Breast epithelium (tissue), 3 donors: ENCODE data around the gene CEP43.

Experiments used
- POLR2AphosphoS5 ChIP-seq, 3 donors: sonication (generic); formaldehyde crosslinking; IDR thresholded peaks; one replicate each; pipeline ENCODE4 v1.6.1; 2017; ENCODE audit warnings: antibody characterized with exemption in 3 of 3
- TF ChIP-seq, protein P1 (sequence below), 3 donors: fragments of 450-650 bp; IDR thresholded peaks; one replicate each; pipeline ENCODE4 v1.5.1; 2016 to 2017; ENCODE audit warnings: antibody characterized with exemption in 3 of 3, mild to moderate bottlenecking in 3 of 3, moderate library complexity in 3 of 3

DNA sequence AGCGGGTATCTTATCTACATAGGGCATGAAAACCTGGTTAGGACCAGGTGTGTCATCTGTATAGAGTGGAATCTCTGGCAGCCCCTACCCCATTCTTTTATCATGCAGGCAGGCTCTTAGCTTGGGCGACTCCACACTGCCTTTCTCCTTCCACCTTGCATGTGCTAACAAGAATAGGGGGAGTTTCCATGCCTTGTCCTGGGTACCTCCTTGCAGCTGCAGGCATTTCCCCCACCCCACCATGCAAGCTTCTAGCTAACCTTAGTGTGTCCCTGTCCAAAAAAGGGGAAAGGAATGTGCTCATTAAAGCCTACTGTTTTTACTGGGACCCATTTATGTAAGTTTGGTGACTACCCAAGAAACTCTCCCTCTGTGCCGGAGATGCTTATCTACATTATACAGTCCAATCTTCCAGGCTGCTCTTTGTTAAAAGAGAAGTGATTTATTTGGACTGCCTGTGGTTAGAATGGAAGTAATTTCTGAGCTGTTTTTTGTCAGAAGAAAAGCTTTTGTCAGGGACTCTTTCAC lies 10.5 kb upstream of the CEP43 start:
- TF ChIP-seq, protein P1, sequence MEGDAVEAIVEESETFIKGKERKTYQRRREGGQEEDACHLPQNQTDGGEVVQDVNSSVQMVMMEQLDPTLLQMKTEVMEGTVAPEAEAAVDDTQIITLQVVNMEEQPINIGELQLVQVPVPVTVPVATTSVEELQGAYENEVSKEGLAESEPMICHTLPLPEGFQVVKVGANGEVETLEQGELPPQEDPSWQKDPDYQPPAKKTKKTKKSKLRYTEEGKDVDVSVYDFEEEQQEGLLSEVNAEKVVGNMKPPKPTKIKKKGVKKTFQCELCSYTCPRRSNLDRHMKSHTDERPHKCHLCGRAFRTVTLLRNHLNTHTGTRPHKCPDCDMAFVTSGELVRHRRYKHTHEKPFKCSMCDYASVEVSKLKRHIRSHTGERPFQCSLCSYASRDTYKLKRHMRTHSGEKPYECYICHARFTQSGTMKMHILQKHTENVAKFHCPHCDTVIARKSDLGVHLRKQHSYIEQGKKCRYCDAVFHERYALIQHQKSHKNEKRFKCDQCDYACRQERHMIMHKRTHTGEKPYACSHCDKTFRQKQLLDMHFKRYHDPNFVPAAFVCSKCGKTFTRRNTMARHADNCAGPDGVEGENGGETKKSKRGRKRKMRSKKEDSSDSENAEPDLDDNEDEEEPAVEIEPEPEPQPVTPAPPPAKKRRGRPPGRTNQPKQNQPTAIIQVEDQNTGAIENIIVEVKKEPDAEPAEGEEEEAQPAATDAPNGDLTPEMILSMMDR (IDR thresholded peaks at IDR 0.05) = no peak
- no peak for TF ChIP-seq POLR2AphosphoS5 (IDR thresholded peaks at IDR 0.05)
